ENCODE measurements around the gene HRG.
"Not testable (repeated sequence)": the region's sequence is repeated elsewhere in the genome, so short reads cannot be mapped to it uniquely, and the experiment has no call there.

Gene HRG

DNA sequence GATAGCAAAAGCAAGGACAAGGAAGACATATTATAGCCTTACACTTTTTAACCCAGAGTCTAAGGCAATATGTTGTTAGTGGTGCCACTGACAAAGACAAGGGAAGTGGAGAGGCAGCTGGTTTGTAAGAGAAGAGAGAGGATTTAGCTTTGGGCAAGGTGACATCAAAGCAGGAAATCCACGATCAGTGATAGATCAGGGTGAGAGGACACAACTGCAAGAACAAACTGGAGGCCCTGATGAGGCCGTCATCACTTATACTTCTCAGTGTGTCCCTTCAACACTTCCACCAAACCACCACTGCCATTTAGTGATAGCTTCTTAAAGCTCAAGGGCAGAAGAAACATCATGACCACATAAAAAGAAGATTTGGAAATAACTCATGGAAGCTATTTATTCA, 20.7 kb downstream of the HRG start:
- not testable (repeated sequence) for DNase-seq

DNA sequence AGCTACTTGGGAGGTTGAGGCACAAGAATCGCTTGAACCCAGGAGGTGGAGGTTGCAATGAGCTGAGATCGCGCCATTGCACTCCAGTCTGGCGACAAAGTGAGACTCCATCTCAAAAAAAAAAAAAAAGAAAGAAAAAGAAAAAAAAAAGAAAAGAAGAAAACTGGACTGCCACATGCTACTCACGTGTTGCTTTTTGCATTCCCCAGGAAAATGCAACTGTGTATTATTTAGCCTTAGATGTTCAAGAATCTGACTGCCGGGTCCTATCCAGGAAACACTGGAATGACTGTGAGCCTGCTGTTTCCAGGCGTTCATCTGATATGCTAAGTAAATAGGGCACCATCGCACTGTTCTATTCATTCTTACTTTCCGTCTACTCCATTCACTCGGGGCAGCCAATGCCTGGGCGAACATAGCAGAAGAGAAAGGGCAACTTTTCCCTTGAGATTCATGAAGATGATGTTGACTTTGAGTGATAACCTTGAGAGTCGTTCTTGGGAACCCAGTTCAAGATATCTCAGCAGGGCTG, 21.4 kb downstream of the HRG start:
- no peak for DNase-seq

DNA sequence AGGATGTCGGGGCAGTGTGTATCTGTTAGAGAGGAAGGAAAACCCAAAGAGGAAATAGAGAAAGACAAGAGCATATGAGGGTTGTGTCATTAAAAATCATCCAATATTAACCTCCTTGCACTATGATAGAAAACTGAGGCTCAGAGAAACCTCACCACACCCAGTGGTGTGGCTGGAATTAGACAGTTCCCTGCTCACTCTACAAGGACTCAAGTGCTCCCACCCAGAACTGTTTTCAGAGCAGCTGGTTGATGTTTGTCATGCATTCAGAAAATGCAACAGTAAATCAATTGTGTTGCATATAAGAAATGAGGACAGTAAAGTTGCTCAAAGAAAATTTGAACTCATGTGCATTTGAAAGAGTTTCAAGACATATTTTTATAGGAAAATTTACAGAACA, 24.5 kb downstream of the HRG start:
- DNase-seq, result not testable (repeated sequence)

DNA sequence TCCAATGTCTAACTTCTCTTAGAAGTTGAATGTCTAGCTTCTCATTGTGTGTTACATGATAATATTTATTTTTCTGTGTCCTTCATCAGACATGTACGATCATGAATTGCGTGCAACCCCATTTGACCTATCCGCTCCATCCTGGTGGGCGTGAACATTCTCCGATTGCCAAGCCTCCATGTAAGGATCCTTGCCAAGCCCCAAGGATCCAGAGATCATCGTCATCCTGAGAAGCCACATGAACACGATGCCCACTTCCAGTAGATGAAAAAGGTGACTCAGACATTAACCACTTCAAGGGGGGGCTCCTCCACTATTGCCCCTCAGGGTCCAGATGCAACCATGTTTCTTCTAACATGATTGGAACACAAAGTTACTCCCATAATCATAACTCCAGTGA, 25.9 kb downstream of the HRG start:
- DNase-seq, result no peak

DNA sequence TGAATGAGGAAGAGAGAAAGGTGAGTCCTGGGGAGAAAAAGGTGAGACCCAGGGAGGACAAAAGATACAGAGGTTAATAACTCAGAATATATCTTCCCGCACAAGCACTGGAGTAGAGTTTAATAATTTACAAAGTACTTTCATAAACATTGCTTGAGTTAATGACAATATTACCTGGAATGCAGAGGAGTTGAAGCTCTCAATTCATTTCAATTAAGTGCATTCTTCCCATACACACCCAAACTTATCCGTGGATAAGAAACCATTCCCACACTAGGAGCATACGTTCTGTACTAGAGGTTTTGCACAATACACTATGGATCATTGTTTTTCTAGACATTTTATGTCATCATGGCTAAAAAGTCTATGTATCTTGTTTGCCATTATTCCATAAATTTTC, 28.0 kb downstream of the HRG start:
- no peak for DNase-seq

DNA sequence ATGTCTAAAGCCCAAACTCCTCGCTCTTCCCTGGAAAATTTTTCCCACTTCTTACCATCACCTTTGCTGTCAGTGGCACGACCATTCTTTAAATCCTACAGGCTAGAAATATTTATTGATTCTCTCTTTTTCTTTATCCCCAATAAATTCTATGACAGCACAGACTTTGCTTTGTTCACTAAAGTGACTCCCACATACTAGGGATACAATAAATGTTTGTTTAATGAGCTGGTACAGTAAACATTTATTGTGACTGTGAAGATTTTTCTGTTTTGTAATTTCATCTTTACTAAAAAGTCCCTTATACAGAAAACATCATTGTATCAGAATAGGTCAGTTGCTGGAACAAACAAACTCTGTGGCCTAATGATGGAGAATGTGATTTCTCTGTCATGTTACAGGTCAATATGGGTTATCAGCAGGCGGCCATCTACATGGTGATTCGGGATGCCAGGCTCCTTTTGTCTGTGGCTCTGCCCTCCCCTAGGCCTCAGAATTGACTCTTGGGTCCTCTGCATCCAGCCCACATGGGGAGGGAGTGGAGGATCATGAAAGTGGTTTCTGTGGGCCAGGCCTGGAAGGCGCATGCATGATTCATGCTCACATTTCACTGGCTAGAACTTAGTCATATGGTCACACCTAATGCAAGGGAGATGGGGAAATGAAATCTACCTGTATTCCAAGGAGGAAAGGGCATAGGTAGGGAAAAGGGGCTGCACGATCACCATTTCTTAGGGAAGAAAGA, 28.6 kb downstream of the HRG start:
- no peak for DNase-seq

DNA sequence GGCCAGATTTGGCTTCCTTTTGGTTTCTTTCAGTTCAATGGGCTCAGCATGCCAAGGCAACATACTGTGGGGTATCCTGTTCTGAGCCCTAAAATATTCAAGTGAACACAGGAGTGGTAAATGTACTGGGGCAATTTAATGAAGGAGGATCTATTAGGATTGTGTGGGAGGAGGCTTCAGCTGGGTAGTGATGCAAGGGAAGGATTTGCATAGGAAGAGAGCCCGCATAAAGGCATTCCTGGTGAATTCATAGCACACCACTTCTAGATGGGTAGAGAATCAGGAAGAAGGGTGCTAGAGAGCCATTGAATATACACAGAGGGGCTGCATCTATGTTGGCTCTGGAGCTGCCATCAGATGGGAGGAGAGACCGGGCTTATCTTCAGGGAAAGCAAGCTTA, 30.7 kb downstream of the HRG start:
- DNase-seq, result no peak

DNA sequence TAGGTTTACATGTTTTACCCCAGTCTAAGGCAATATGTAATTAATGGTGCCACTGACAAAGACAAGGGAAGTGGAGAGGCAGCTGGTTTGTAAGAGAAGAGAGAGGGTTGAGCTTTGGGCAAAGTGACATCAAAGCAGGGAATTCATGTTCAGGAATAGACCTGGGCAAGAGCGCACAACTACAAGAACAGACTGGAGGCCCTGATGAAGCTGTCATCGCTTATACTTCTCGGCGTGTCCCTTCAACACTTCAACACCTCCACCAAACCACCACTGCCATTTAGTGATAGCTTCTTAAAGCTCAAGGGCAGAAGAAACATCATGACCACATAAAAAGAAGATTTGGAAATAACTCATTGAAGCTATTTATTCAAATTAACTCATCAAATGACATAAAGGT, 31.7 kb downstream of the HRG start:
- no peak for DNase-seq

DNA sequence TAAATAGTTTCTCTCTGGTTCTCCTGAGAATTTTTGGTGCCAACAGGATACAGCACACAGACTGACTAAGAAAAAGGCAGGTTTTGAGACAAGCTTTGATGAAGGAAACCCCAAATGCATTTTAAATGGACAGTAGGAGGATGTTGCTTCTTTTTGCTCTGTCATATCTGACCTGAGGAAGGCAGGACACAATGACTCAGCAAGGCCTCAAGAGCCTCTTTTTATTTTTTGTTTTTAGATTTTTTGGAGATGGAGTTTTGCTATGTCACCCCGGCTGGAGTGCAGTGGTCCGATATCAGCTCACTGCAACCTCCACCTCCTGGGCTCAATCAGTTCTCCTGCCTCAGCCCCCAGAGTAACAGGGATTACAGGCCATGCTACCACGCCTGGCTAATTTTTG, 34.5 kb downstream of the HRG start:
- no peak for DNase-seq

DNA sequence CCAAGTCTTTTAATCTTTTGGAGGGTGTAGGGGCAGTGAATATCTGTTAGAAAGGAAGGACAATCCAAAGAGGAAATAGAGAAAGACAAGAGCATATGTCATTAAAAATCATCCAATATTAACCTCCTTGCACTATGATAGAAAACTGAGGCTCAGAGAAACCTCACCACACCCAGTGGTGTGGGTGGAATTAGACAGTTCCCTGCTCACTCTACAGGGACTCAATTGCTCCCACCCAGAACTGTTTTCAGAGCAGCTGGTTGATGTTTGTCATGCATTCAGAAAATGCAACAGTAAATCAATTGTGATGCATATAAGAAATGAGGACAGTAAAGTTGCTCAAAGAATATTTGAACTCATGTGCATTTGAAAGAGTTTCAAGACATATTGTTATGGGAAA, 36.6 kb downstream of the HRG start:
- not testable (repeated sequence) for DNase-seq

DNA sequence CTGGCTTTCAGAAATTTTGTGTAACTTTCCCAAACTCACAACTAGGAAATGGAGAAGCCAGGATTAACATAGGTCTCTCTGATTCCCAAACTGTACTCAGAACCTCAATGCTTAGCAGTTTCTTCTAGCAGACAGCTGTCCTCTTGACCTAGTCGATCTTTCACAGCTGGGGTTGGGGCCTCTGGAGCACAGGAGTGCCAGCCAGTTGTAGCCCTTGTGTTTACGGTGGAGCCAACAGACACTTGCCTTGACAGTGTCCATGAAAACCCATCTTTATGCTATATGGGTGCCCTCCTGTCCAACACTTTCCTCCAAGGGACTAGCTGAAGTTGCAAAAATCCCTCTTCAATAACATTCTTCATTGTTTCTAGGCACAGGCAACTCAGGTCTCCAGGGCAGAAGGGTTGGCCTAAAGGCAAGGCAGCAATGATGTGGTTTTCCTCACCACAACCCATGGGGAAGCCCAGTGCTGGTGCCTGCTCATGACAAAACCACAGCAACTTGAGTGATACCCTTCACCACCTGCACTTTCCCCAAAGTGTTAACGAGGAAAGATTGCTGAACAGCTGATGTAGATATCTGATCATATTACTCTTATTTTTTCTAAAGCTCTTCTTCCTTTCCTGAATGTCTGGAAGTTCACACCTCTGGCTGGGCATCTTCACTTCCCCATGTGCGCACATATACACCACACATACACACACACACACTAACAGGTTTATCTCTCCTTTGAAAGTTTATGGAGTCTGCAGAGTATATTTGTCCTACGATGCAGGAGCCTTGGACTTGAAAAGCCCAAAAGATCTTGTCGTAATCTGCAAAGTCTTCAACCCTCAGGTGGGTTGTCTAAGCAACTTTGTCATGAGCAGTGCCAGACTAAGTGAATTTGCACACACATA, 40.3 kb downstream of the HRG start:
- peak; percentile 4 for DNase-seq

DNA sequence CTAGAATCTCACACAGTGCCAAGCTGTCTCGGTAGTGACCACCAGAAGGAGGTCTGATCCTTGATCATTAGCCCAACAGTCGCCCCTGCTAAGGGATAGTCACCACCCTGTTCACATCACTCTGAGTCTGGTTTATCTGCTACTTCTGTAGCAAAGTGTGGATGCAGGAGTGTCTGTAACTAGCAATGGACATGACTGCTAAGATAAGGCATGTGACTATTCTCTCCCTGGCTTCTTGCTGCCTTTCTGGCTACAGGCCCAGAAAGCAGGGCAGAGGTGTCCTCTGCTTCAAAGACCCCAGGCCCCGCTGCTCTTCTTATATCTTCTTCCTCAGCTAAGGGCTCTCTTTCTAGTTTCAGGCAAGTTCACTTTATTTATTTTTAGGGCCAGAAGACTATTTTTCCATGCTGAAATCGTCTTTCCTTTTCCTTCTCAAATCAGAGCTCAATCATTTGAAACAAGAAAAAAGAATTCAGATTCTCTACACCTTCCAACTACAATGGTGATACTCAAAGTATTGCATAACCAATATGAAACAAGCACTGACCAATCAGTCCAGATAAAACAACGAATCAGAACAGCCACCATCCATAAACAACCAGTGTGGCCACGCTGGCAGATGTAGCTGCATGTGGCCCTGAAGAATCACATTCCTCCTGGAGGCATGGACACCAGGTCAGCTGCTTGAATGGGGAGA, 43.3 kb downstream of the HRG start:
- no peak for DNase-seq

DNA sequence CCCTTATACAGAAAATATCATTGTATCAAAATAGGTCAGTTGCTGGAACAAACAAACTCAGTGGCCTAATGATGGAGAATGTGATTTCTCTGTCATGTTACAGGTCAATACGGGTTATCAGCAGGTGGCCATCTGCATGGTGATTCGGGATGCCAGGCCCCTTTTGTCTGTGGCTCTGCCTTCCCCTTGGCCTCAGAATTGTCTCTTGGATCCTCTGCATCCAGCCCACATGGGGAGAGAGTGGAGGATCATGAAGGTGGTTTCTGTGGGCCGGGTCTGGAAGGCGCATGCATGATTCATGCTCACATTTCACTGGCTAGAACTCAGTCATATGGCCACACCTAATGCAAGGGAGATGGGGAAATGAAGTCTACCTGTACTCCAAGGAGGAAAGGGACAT, 44.9 kb downstream of the HRG start:
- DNase-seq, result not testable (repeated sequence)

DNA sequence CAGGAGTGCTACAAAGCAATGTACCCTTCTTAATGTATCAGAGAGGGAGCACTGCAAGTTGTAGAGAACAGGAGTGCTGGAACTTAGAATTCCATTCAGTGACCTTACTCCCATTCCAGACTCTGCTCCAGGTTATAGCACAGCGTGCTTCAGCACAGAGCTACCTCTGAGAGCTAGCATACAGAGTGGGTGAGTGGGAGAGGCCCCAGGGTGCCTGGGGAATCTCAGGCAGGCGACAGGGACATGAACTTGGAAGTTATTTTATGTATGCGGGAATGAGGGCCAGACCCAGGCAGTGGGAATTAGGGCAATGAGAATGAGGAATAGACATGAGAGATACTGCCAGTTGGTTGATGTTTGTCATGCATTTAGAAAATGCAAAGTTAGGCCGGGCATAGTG, 47.7 kb downstream of the HRG start:
- no peak for DNase-seq

DNA sequence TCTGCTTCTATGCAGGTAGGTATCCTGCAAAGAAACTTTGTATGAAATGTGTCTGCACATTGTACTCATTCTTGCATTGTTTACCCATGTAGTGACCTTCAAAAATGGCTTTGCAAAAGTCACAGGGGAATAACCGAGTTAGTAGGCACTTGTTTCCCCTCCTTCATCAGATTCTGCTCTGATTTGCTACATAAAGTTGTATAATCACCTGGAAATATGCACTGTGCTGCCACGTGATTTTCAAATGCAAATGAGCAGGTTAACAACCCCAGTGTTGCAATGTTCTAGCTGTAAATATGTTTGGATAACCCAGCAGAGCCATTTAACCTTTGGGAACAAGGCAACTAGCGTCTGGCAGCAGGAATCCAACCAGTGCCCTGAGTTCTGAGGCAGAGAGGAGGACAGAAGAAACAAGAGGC, 51.2 kb downstream of the HRG start, which contains the start of gene KNG1:
KNG1 (plus strand) TSS at position 321 of the 419 bp plus-strand sequence. CDS start 184 bp downstream, outside the sequence.
- no peak for DNase-seq

DNA sequence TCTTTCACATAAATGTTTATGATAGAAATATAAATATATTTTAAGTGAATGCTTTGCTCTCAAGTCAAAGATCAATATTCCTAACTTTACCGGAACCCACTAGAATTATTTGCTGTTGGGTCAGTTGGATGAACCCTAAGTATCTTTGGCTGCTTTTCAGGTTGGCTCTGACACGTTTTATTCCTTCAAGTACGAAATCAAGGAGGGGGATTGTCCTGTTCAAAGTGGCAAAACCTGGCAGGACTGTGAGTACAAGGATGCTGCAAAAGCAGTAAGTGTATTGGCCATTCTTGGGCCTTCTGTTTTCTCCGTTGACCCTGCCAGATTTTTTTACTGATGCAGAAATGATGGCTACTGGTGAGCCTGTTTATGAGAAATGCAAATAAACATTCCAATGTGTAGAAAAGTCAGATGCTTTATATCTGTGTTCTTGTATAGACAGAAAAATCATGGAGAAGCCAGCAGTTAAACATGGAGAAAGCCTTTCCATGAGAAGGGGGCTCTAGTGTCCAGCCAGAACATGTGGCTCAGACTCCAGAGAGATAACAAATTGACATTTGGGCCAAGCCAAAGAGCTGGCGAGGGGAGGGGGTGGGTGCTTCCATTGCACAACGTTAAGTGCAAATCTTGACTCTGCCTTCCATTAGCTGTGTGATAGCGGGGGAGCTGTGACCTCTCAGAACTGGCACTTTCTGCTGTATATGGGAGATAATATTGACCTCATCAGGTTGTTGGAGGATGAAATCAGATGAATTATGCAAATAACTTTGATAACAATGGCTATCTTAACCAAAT, 54.3 kb downstream of the HRG start:
- DNase-seq, result no peak

DNA sequence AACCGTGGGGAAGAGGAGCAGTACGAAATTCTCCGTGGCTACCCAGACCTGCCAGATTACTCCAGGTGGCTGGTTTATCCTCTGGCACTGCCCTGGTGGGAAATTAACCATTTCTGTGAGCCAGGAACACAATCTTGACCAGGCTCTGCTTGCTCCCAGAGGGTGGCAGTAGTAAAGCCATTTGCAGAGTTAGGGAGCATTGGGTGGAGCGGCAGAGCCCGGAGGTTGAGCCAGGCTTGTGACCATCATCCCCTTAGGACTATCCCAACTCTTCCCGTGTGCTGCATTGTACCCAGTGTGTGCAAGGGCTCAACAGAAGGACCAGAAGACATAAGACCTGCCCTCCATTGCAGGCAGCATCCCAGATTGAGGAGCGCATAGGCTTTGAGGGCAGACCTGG, 56.6 kb downstream of the HRG start:
- no peak for DNase-seq

DNA sequence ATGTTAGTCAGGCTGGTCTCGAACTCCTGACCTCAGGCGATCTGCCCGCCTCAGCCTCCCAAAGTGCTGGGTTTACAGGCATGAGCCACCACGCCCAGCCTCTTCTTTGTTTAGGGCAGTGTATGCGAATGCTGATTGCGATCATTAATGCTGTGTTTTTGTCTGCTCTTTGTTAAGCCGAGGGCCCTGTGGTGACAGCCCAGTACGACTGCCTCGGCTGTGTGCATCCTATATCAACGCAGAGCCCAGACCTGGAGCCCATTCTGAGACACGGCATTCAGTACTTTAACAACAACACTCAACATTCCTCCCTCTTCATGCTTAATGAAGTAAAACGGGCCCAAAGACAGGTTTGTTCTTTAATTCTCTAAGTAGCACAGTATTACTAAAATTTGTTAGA, 59.1 kb downstream of the HRG start:
- no peak for DNase-seq
